ENCODE data around the gene STIMATE. TPM values are rescaled to one million over a fixed set of nuclear protein-coding genes. Genes with fewer than 3 reads are reported as not detected.

The STIMATE gene
- total RNA-seq, 1 donor from 2014 or later = 28.8 TPM

DNA sequence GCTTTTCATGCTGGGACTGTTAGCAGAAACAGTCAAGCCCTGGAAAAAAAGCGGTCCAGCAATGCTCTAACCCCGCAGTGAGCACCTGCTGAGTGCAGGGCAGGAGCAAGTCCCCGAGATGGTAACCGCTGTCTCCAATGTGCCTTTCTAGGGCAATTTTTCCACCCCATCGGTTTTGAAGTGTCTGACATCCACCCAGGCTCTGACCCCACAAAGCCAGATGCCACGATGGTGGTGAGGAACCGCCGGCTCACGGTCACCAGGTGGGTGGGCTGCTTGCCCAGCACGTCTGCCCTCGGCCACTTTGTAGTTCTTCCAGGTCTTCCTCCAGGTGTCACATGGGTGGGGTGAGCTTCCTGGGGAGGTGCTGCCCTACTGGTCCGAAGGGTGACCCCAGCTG lies 106.0 kb downstream of the STIMATE start:
- Mint-ChIP-seq H3K9me3 (no peaks in the 10 kb centered on the region), H3K4me1 (no peaks in the 10 kb centered on the region), H3K36me3 (no peaks in the 10 kb centered on the region), H3K27ac (no peak overlapping the region), H3K4me3 (no peak overlapping the region), H3K27me3 (ENCODE audit: low read depth) (no peaks in the 10 kb centered on the region)
- no peak for DNase-seq (ENCODE audit: low spot score in 2 of 2, unreplicated experiment in 2 of 2)
- TF ChIP-seq, protein P1, sequence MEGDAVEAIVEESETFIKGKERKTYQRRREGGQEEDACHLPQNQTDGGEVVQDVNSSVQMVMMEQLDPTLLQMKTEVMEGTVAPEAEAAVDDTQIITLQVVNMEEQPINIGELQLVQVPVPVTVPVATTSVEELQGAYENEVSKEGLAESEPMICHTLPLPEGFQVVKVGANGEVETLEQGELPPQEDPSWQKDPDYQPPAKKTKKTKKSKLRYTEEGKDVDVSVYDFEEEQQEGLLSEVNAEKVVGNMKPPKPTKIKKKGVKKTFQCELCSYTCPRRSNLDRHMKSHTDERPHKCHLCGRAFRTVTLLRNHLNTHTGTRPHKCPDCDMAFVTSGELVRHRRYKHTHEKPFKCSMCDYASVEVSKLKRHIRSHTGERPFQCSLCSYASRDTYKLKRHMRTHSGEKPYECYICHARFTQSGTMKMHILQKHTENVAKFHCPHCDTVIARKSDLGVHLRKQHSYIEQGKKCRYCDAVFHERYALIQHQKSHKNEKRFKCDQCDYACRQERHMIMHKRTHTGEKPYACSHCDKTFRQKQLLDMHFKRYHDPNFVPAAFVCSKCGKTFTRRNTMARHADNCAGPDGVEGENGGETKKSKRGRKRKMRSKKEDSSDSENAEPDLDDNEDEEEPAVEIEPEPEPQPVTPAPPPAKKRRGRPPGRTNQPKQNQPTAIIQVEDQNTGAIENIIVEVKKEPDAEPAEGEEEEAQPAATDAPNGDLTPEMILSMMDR (IDR thresholded peaks at IDR 0.05; ENCODE audit: unreplicated experiment) = no peak

GRCh38 chr3:52790741-52791140 lies 106.6 kb downstream of the STIMATE start:
- no peaks in the 10 kb centered on the region for H3K9me3 Mint-ChIP-seq
- DNase-seq (ENCODE audit: low spot score in 2 of 2, unreplicated experiment in 2 of 2) = no peak
- no peaks in the 10 kb centered on the region for H3K36me3 Mint-ChIP-seq
- no peaks in the 10 kb centered on the region for H3K27me3 Mint-ChIP-seq (ENCODE audit: low read depth)
- no peaks in the 10 kb centered on the region for H3K4me1 Mint-ChIP-seq
- no peak overlapping the region for H3K27ac Mint-ChIP-seq
- no peak overlapping the region for H3K4me3 Mint-ChIP-seq
- TF ChIP-seq, protein P1 (IDR thresholded peaks at IDR 0.05; ENCODE audit: unreplicated experiment) = no peak

DNA sequence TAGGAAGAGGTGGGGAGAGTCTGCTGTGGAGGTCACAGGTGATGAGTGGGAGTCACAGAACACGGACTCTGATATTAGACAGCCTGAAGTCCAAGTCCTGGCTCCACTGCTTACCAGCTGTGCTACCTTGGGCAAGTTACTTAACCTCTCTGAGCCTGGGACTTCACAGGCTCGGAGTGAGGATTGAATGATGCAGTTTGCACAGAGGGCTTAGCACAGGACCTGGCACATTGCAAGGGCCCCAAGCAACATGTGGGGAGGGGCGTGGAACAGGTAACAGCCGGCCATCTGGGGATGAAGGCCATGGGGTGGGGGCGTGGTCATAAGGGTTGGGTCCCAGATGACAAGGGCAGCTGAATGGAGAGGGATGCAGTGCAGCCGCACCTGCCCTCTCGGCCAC lies 107.0 kb downstream of the STIMATE start:
- no peaks in the 10 kb centered on the region for H3K9me3 Mint-ChIP-seq
- H3K36me3 Mint-ChIP-seq = no peaks in the 10 kb centered on the region
- TF ChIP-seq, protein P1 (IDR thresholded peaks at IDR 0.05; ENCODE audit: unreplicated experiment) = no peak
- DNase-seq (ENCODE audit: low spot score in 2 of 2, unreplicated experiment in 2 of 2) = no peak
- no peak overlapping the region for H3K27ac Mint-ChIP-seq
- H3K4me3 Mint-ChIP-seq = no peak overlapping the region
- no peaks in the 10 kb centered on the region for H3K4me1 Mint-ChIP-seq
- no peaks in the 10 kb centered on the region for H3K27me3 Mint-ChIP-seq (ENCODE audit: low read depth)

GRCh38 chr3:52789746-52790040 lies 107.7 kb downstream of the STIMATE start:
- Mint-ChIP-seq H3K27me3 (ENCODE audit: low read depth) (peaks cover 2% of the 10 kb centered on the region), H3K4me3 (no peak overlapping the region), H3K36me3 (no peaks in the 10 kb centered on the region), H3K27ac (no peak overlapping the region), H3K9me3 (no peaks in the 10 kb centered on the region), H3K4me1 (no peaks in the 10 kb centered on the region)
- TF ChIP-seq, protein P1 (IDR thresholded peaks at IDR 0.05; ENCODE audit: unreplicated experiment) = no peak
- DNase-seq (ENCODE audit: low spot score in 2 of 2, unreplicated experiment in 2 of 2) = no peak

DNA sequence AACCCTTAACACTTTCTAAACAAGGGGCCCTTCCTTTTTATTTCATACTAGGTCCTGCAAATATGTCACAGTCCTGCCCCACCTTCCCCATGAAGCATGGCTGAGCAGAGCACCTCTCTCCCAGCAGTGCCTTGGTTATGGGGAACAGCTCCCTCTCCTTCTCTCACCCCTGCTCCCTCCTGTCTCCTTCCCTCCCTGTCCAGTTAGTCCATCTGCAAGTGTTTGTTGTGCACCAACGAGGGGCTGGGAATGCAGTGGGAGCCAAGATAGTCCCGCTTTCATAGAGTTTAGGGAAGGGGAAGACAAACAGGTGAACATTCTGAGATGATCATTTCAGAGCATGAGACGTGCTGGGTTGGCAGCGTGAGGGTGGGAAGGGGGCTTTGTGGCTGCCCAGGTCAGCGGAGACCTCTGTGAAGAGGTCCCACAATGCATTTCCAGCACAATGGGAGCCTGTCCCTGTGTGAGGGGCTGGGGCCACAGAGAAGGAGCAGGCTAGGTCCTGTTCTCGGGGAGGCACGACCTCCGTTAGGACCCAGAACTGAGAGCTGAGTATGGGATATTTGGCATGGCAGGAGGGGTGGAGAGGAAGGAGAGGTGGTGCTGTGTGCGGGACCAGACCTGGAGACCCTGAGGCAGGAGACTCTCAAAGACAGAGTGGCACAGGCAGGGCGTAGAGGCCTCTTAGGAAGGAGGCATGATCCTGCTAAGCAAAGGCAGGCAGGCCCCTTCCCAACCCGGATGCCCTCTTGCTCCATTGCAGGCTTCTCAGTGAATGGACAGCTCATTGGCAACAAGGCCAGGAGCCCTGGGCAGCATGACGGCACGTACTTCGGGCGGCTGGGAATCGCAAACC lies 108.2 kb downstream of the STIMATE start:
- H3K9me3 Mint-ChIP-seq = no peaks in the 10 kb centered on the region

More for the DNA sequence above, 108.2 kb downstream of the STIMATE start:
- TF ChIP-seq, protein P1 (IDR thresholded peaks at IDR 0.05; ENCODE audit: unreplicated experiment) = no peak
- Mint-ChIP-seq H3K4me1 (no peaks in the 10 kb centered on the region), H3K36me3 (no peaks in the 10 kb centered on the region), H3K27me3 (ENCODE audit: low read depth) (peaks cover 3% of the 10 kb centered on the region), H3K27ac (no peak overlapping the region), H3K4me3 (no peak overlapping the region)
- no peak for DNase-seq (ENCODE audit: low spot score in 2 of 2, unreplicated experiment in 2 of 2)
